Esophagus squamous epithelium (tissue), 5 donors: ENCODE data around the gene ACKR4. TPM values are rescaled to one million over a fixed set of nuclear protein-coding genes. Genes with fewer than 3 reads are reported as not detected.
"Not testable (repeated sequence)": the region's sequence is repeated elsewhere in the genome, so short reads cannot be mapped to it uniquely, and the experiment has no call there.

Experiments used
- DNase-seq: peaks from one replicate; lab custom pipeline; 2025; lab: John Stamatoyannopoulos, UW
- H3K27ac ChIP-seq, 4 donors: fragments of 200-600 bp; sonication (generic); one replicate each; pipeline ENCODE4 v1.5.1; 2016 to 2019; ENCODE audit warnings: mild to moderate bottlenecking in 1 of 4
- H3K27me3 ChIP-seq, 4 donors: fragments of 200-600 bp; sonication (generic); 1 replicate in 3 of 4; 2 replicates in 1 of 4; pipeline versions ENCODE4 v1.5.1 to v1.6.0; 2017 to 2021; ENCODE audit warnings: antibody characterized with exemption in 1 of 4
- H3K36me3 ChIP-seq, 3 donors: fragments of 200-600 bp; sonication (generic); one replicate each; pipeline ENCODE4 v1.5.1; 2016 to 2019
- H3K4me1 ChIP-seq, 3 donors: fragments of 200-600 bp; sonication (generic); one replicate each; pipeline ENCODE4 v1.5.1; 2017 to 2019
- H3K4me3 ChIP-seq, 4 donors: fragments of 200-600 bp; sonication (generic); 1 replicate in 3 of 4; 2 replicates in 1 of 4; pipeline ENCODE4 v1.5.1; 2016 to 2019; ENCODE audit warnings: mild to moderate bottlenecking in 2 of 4, moderate library complexity in 1 of 4
- H3K9me3 ChIP-seq, 3 donors: fragments of 200-600 bp; sonication (generic); one replicate each; pipeline ENCODE4 v1.5.1; 2016 to 2019
- CTCF ChIP-seq, 6 experiments: fragments of 450-650 bp in 4 of 6; fragments of 200-600 bp in 2 of 6; sonication (generic) in 2 of 6; IDR thresholded peaks; one replicate each; pipeline ENCODE4 v1.5.1; 2016 to 2019; ENCODE audit warnings: antibody characterized with exemption in 6 of 6, mild to moderate bottlenecking in 4 of 6, moderate library complexity in 4 of 6
- POLR2A ChIP-seq, 4 donors: fragments of 450-650 bp; IDR thresholded peaks; one replicate each; pipeline ENCODE4 v1.6.1; 2017; ENCODE audit warnings: antibody characterized with exemption in 4 of 4, mild to moderate bottlenecking in 4 of 4, moderate library complexity in 3 of 4
- WGBS, 2 donors: methylation state at CpG; one replicate each; pipeline ENCODE4 v1.1.5; 2018; 5-methylcytosine and 5-hydroxymethylcytosine counted together
- intact Hi-C: fragments of 100-400 bp; cut with DNase I; formaldehyde crosslinking; loops from one replicate; pipeline ENCODE4 v1.15.0; 2022
- total RNA-seq, 4 donors: library from RNA; depleted of rRNA; stranded (reverse); fragments of >200 nt; gene quantifications; one replicate each; pipeline ENCODE4 v1.1.0, GENCODE V29; 2016
- donor health status: DM: yes; HTN: yes; CAD: no.

Gene ACKR4
- total RNA-seq, 4 donors from 2014 or later = 0.31 to 1.1 (median 0.88) TPM; not detected in 1

GRCh38 chr3:132598181-132598580 lies 1.1 kb downstream of the ACKR4 start:
- intact Hi-C loops = no loop called here
- DNase-seq = no peak
- no peak overlapping the region for H3K27ac ChIP-seq
- peaks cover 7 to 29% (median 7%) of the 10 kb centered on the region in 3 donors for H3K36me3 ChIP-seq
- no peaks in the 10 kb centered on the region for H3K27me3 ChIP-seq
- TF ChIP-seq CTCF (IDR thresholded peaks at IDR 0.05) (no peak), POLR2A (IDR thresholded peaks at IDR 0.05) (no peak)
- H3K4me1 ChIP-seq = peaks cover 0 to 18% (median 12%) of the 10 kb centered on the region in 3 donors
- H3K4me3 ChIP-seq = no peak overlapping the region
- no peaks in the 10 kb centered on the region for H3K9me3 ChIP-seq
- WGBS, 2 donors = 75 to 81% methylated on average over 3 of the region's 3 CpGs

GRCh38 chr3:132600614-132601013 lies 3.5 kb downstream of the ACKR4 start:
- H3K4me1 ChIP-seq, DNase-seq, intact Hi-C loops, H3K27me3 ChIP-seq, H3K9me3 ChIP-seq, H3K27ac ChIP-seq, H3K4me3 ChIP-seq: not testable (repeated sequence)
- H3K36me3 ChIP-seq = peaks cover 7 to 44% (median 7%) of the 10 kb centered on the region in 3 donors
- no CpG with 5 or more reads among the region's 1 CpG for WGBS, 2 donors

- Histone ChIP-seq H3K9me3 (peaks cover 0 to 6% (median 0%) of the 10 kb centered on the region in 3 donors), H3K27ac (no peak overlapping the region), H3K4me1 (peaks cover 0 to 16% (median 11%) of the 10 kb centered on the region in 3 donors), H3K27me3 (no peaks in the 10 kb centered on the region), H3K36me3 (peaks cover 0 to 40% (median 7%) of the 10 kb centered on the region in 3 donors), H3K4me3 (no peak overlapping the region)
- intact Hi-C loops = no loop called here
- TF ChIP-seq POLR2A (IDR thresholded peaks at IDR 0.05) = no peak
- no peak for TF ChIP-seq CTCF (IDR thresholded peaks at IDR 0.05)
- DNase-seq = no peak
- WGBS, 2 donors = 87 to 89% methylated on average over 2 of the region's 2 CpGs
Observed at GRCh38 chr3:132605374-132605792, 8.3 kb downstream of the ACKR4 start.

GRCh38 chr3:132606085-132606484 lies 9.0 kb downstream of the ACKR4 start:
- intact Hi-C loops = no loop called here
- WGBS, 2 donors = 78 to 82% methylated on average over 1 of the region's 1 CpG
- DNase-seq = no peak
- Histone ChIP-seq H3K36me3 (peaks cover 0 to 40% (median 7%) of the 10 kb centered on the region in 3 donors), H3K4me3 (no peak overlapping the region), H3K27me3 (no peaks in the 10 kb centered on the region), H3K4me1 (peaks cover 0 to 16% (median 11%) of the 10 kb centered on the region in 3 donors), H3K9me3 (peaks cover 0 to 6% (median 0%) of the 10 kb centered on the region in 3 donors), H3K27ac (no peak overlapping the region)
- TF ChIP-seq CTCF (IDR thresholded peaks at IDR 0.05) (no peak), POLR2A (IDR thresholded peaks at IDR 0.05) (no peak)

- H3K4me3 ChIP-seq, intact Hi-C loops, DNase-seq, H3K27me3 ChIP-seq, H3K9me3 ChIP-seq: not testable (repeated sequence)
- peaks cover 0 to 40% (median 7%) of the 10 kb centered on the region in 3 donors for H3K36me3 ChIP-seq
- peak overlapping the region in 1 of 4 donors; percentile 10 for H3K27ac ChIP-seq
- 74 to 94% methylated on average over 4 to 6 of the region's 8 CpGs for WGBS, 2 donors
- peaks cover 0 to 16% (median 11%) of the 10 kb centered on the region in 3 donors for H3K4me1 ChIP-seq
Observed at GRCh38 chr3:132606620-132607019, 9.6 kb downstream of the ACKR4 start.

GRCh38 chr3:132615301-132615700 lies 18.2 kb downstream of the ACKR4 start:
- DNase-seq, H3K9me3 ChIP-seq, intact Hi-C loops, H3K27me3 ChIP-seq, H3K4me1 ChIP-seq, H3K27ac ChIP-seq, H3K4me3 ChIP-seq: not testable (repeated sequence)
- WGBS, 2 donors = 92 to 98% methylated on average over 3 of the region's 3 CpGs
- H3K36me3 ChIP-seq = peaks cover 0 to 23% (median 0%) of the 10 kb centered on the region in 3 donors

- 42 to 48% methylated on average over 3 of the region's 3 CpGs for WGBS, 2 donors
- intact Hi-C loops = no loop called here
- no peak for DNase-seq
Observed at GRCh38 chr3:132615881-132616280, 18.8 kb downstream of the ACKR4 start.

More at GRCh38 chr3:132615881-132616280, 18.8 kb downstream of the ACKR4 start:
- TF ChIP-seq POLR2A (IDR thresholded peaks at IDR 0.05) = no peak
- TF ChIP-seq CTCF (IDR thresholded peaks at IDR 0.05) = no peak
- H3K4me3 ChIP-seq = no peak overlapping the region
- H3K9me3 ChIP-seq = no peaks in the 10 kb centered on the region
- no peak overlapping the region for H3K27ac ChIP-seq
- H3K27me3 ChIP-seq = no peaks in the 10 kb centered on the region
- H3K36me3 ChIP-seq = peaks cover 0 to 29% (median 0%) of the 10 kb centered on the region in 3 donors
- no peaks in the 10 kb centered on the region for H3K4me1 ChIP-seq
